GM18519 (cell line): Measurements from ENCODE around the gene HDAC6.
"Not testable (repeated sequence)": the region's sequence is repeated elsewhere in the genome, so short reads cannot be mapped to it uniquely, and the experiment has no call there.

Experiments
- ATAC-seq: cut with Tn5 transposase; IDR thresholded peaks from one replicate; pipeline ENCODE4 v1.9.1; 2021; ENCODE audit warnings: mild to moderate bottlenecking, moderate library complexity; ENCODE audit not compliant: unreplicated experiment, low FRiP score

HDAC6 gene

DNA sequence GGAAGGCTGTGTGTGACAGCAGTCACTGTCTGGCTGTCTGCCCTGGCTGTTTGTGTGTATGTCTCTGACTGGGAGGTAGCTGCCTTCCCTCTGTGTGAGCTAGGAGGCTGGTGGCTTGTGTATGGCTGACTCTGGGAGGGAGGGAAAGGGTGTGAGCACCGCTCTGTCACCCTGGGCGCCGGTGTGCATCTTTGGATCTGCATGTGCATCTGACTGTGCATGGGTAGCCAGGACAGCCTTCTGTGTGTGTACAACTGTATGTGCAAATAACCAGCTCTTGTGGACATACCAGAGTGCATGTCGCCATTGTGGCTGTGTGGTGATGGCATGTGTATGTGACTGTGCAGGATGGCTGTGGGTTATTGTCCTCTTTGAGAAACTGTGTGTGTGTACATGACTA is 17.0 kb downstream of the HDAC6 start:
- ATAC-seq = no peak

DNA sequence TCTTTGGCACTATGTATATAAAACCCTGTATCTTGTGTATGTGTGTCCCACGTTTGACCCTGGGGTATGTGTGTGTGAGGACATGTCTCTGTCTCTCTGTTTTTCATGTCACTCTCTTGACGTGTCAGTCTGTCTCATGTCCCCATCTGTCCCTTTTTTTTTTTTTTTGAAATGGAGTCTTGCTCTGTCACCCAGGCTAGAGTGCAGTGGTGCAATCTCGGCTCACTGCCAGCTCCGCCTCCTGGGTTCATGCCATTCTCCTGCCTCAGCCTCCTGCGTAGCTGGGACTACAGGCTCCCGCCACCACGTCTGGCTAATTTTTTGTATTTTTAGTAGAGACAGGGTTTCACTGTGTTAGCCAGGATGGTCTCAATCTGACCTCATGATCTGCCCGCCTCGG is 17.5 kb downstream of the HDAC6 start:
- ATAC-seq = not testable (repeated sequence)

DNA sequence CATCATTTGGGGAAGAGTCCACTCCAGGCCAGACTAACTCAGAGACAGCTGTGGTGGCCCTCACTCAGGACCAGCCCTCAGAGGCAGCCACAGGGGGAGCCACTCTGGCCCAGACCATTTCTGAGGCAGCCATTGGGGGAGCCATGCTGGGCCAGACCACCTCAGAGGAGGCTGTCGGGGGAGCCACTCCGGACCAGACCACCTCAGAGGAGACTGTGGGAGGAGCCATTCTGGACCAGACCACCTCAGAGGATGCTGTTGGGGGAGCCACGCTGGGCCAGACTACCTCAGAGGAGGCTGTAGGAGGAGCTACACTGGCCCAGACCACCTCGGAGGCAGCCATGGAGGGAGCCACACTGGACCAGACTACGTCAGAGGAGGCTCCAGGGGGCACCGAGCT is 21.2 kb downstream of the HDAC6 start:
- ATAC-seq = no peak

- no peak for ATAC-seq
These were observed 22.2 kb downstream of the HDAC6 start for GRCh38 chrX:48824066-48824465.

DNA sequence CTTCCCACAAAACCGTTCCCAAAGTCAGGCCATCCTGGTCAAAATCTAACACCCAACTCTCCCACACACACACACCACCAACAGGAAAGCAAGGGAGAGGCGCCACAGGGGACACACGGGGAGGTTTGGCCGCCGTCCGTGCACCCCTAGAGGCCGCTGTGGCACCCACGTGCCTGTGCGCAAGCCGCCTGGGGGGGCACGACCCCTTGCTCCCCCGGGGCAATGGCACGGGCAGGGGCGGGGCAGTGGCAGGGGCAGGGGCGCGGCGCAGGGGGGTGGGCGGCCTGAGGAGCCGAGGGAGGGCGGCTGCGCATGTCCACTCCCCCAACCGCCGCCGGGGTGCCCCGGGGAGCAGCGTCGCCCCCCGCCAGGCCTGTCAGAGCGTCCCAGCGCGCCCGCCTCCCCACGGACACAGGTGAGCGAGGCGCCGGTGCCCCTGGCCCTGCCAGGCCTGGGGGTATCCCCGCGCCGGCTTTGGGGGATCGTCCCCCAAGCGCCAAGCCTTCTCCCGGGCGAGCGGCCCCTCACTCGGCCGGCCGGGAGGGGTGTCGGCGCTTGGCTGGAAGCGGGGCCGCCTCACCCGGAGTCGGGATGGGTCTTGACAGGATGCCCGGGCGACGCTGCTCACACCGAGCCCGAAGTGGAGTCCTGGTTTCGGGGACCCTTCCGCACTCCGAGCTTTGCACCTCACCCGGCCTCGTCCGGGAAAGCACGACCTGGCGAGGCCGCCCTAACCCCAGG is 24.4 kb downstream of the HDAC6 start, which contains the start of gene ERAS:
Gene ERAS (plus strand): TSS at position 379 of the 741 bp plus-strand sequence. CDS start 2,611 bp downstream, outside the sequence.
- ATAC-seq = no peak

DNA sequence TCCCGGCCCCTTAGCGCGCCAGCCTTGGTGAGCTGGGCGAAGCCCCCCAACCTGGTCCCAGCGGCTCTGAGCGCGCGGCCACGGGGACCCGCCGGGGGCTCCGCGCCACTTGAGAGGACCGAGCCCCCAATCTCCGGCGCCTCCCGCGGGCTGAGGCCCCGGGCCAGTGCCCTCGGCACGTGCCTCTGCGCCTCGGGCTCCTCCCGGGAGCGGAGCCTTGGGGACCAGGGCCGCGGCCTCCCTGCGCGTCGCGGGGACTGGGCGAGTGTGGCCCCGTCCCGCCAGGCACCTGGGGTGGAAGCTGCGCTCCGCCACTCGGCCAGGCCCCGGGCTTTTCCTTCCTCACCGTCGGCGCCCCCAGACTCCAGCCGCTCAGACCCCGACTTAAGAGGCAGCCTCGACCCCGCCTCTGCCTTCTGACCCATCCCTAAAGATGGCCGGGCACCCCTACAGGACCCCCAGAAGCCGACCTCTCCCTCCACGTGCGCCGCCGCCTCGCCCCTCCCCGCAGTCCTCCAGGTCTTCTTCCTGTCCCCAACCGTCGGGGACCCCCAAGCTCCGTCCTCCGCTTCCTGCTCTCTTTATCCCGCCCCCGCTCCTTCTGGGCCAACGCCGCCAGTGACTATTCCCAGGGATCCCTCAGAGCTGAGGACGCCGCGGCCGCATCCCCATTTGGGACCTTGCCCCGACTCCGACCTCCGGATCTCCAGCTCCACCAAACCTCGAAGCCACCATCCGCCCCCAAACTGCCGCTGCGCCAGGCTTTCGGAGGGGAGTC is 25.2 kb downstream of the HDAC6 start:
- ATAC-seq = no peak

DNA sequence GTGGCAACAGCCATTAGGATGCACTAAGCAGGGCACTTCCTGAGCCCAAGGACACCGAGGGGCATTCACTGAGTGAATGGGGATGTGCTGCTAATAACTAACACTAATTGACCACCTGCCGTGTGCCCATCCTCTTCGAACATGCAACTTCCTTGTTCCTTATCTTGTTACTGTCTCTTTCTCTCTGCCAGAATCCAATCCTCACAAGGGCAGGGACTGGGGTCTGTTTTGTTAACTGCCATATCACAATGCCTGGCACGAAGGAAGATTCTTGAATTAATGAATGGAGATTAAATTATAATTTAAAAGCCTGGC is 25.7 kb downstream of the HDAC6 start:
- ATAC-seq = no peak

DNA sequence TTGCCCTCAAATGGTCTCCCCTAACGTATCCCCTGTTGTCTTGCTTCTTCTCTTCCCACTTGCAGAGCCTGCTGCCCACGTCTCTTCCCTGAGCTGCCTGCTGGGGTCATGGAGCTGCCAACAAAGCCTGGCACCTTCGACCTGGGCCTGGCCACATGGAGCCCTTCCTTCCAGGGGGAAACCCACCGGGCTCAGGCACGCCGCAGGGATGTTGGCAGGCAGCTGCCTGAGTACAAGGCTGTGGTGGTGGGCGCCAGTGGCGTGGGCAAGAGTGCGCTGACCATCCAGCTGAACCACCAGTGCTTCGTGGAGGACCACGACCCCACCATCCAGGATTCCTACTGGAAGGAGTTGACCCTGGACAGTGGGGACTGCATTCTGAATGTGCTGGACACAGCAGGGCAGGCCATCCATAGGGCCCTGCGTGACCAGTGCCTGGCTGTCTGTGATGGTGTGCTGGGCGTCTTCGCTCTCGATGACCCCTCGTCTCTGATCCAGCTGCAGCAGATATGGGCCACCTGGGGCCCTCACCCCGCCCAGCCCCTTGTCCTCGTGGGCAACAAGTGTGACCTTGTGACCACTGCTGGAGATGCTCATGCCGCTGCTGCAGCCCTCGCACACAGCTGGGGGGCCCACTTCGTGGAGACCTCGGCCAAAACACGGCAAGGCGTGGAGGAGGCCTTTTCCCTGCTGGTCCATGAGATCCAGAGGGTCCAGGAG is 27.3 kb downstream of the HDAC6 start:
- ATAC-seq = no peak

DNA sequence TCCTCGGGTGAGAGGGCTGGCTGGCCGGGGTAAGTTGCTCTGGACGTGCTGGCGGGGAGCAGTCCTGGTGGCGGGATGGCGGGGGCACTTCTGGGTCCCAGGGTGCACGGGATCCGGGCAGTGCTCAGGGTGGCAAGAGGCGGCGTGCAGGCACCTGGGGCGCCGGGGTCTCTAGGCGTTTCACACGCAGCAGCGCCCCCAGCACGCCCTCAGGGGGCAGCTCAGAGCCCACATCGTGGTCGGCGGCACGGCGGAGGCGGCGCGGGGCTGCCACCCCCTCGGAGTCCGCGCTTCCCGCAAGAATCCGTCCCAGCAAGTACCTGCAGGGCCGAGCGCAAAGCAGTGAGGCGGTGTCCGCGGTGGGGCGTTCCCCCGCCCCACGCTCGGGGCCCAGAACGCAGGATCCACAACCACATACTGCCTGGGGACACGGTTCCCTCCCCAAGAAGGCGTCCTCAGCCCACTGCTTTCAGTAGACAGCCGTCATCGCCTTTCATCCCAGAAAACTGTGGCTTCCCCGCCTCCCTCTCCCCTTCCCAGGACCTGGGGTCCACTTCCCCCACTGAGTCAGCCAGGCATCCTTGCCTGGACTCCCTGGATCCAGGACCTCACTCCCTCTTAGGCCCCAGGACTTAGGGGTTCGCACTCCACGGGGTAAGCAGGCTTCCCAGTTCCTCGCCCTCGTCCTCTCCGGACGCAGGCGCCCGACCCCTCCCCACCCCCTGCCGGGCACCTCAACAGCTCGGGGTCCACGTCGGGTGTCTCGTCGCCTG is 29.5 kb downstream of the HDAC6 start:
- ATAC-seq = no peak

- no peak for ATAC-seq
These were observed 30.0 kb downstream of the HDAC6 start for GRCh38 chrX:48831909-48832291.

DNA sequence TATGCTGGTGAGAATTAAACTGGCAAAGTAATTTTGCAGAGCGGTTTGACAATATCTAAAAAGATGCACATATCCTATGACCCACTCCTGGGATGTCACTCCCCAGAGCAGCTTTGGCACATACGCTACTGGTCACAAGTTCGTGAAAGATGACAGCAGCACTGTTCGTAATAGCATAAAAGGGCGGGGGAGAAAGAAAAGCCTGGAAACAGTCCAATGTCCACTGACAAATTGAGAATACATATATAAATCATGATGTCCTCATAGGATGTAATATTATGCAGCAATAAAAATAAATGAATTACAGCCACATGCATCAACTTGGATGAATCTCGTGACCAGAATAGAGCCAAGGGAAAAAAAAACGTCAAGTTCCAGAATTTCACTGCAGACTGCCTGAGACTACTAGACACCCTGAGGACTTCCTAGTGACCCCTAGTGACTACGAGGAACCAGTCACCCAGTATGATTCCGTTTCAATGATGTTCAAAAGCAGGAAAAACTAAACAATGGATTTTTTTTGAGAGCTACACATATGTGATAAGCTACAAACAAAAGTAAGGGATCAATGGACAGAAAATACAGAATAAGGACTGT is 31.8 kb downstream of the HDAC6 start:
- ATAC-seq = no peak

- no peak for ATAC-seq
These were observed 32.5 kb downstream of the HDAC6 start for GRCh38 chrX:48834383-48834709.

- ATAC-seq = no peak
These were observed 33.9 kb downstream of the HDAC6 start, which contains the start of gene PCSK1N for GRCh38 chrX:48835524-48836329. TSS of gene PCSK1N (minus strand) at chrX:48835610. CDS start at chrX:48835532, 78 bp downstream.

DNA sequence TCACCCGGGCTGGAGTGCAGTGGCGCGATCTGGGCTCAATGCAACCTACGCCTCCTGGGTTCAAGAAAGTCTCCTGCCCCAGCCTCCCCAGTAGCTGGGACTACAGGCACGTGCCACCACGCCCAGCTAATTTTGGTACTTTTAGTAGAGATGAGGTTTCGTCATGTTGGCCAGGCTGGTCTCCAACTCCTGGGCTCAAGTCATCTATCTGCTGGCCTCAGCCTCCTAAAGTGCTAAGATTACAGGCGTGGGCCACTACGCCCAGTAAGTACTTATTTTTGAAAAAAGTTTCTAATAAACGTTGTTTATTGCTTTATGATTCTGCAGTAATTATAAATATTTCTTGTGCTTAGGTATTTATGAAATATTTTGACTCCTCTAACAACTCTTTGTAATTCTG is 37.8 kb downstream of the HDAC6 start:
- ATAC-seq = no peak

DNA sequence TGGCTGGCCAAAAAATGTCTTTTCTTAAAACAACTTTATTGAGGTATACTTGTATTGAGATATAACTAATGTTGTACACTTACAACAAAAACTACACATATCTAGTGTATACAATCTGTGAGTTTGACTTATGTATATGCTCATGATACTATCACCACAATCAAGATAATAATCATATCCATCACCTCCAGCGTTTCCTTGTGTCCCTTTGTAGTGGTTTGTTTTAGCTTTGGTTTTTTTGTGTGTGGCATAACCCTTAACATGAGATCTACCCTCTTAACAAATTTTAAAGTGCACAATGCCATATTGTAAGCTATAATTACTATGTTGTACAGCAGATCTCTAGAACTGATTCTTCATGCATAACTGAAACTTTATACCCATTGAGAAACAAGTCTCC is 47.0 kb downstream of the HDAC6 start:
- no peak for ATAC-seq

- ATAC-seq = no peak
These were observed 51.0 kb downstream of the HDAC6 start for GRCh38 chrX:48852857-48853256.

DNA sequence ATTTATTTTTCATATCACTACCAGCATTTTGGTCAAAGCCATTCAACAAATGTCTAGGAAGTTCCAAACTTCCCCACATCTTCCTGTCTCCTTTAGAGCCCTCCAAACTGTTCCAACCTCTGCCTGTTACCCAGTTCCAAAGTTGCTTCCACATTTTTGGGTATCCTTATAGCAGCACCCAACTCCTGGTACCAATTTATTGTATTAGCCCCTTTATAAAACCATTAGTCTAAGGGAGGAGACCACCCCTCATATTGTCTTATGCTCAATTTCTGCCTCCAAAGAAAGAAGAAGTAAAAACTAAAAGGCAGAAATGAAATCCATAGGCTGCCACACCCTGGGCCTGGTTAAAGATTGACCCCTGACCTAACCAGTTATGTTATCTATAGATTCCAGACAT is 51.6 kb downstream of the HDAC6 start:
- not testable (repeated sequence) for ATAC-seq

DNA sequence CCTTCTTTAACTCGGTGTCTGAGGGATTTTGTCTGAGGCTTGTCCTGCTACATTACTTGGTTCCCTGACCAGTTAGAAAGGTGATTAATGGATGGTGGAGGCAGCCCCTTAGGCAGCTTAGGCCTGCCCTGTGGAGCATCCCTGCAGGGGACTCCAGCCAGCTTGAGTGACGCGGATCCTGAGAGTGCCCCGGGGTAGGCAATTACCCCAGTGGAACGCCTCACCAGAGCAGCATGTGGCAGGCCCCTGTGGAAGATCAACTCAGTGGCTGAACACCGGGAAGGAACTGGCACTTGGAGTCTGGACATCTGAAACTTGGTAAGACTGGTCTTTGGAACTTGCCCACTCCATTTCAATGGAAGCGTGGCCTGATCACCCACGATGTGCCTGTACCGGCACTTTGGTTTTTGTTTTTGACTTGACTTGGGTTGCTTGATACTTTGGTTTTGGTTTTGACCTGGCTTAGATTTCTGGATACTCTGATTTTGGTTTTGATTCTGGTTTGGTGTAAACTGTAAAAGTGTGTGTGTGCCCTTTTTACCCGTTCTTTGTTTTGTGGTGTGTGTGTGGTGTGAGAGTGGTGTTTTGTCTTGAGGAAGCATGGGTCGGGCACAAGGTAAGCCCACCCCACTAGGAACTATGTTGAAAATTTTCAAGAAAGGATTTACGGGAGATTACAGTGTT is 52.4 kb downstream of the HDAC6 start:
- not testable (repeated sequence) for ATAC-seq

DNA sequence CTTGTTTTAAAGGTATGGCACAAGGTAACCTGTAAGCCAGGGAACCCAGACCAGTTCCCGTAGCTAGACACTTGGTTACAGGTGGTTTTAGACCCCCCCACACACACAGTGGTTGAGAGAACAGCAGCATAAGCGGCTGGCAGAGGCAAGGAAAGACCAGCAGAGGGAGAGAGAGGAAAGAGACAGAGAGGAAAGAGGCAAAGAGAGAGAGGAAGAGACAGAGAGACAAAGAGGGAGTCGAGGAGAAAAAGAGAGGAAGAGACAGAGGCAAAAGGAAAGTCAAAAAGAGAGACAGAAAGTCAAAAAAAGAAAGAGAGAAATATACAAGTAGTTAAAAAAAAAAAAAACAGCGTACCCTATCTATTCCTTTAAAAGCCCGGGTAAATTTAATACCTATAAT is 53.0 kb downstream of the HDAC6 start:
- ATAC-seq = no peak
